ENCODE data around the gene C2orf42.

DNA sequence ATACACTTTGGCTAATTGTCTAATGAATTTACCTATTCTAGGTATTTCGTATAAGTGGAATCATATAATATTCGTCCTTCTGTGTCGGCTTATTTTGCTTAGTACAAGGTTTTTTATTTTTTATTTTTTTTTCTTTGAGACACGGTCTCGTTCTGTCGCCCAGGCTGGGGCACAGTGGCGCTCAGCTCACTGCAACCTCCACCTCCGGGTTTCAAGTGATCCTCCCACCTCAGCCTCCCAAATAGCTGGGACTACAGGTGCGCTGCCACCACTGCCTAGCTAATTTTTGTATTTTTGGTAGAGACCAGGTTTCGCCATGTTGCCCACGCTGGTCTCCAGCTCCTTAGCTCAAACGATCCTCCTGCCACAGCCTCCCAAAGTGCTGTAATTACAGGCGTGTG lies 65.3 kb downstream of the C2orf42 start:
- TF ChIP-seq POLR2A (IDR thresholded peaks at IDR 0.05) (no peak), EP300 (IDR thresholded peaks at IDR 0.05) (no peak)
- TF ChIP-seq, protein P1, sequence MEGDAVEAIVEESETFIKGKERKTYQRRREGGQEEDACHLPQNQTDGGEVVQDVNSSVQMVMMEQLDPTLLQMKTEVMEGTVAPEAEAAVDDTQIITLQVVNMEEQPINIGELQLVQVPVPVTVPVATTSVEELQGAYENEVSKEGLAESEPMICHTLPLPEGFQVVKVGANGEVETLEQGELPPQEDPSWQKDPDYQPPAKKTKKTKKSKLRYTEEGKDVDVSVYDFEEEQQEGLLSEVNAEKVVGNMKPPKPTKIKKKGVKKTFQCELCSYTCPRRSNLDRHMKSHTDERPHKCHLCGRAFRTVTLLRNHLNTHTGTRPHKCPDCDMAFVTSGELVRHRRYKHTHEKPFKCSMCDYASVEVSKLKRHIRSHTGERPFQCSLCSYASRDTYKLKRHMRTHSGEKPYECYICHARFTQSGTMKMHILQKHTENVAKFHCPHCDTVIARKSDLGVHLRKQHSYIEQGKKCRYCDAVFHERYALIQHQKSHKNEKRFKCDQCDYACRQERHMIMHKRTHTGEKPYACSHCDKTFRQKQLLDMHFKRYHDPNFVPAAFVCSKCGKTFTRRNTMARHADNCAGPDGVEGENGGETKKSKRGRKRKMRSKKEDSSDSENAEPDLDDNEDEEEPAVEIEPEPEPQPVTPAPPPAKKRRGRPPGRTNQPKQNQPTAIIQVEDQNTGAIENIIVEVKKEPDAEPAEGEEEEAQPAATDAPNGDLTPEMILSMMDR (IDR thresholded peaks at IDR 0.05): no peak
